Left cardiac atrium (tissue), 4 donors: ENCODE measurements around the gene ERG28. TPM values are rescaled to one million over a fixed set of nuclear protein-coding genes. Genes with fewer than 3 reads are reported as not detected.
"Not testable (repeated sequence)": the region's sequence is repeated elsewhere in the genome, so short reads cannot be mapped to it uniquely, and the experiment has no call there.

Experiments
- ATAC-seq, 2 donors: fragments of 200-7000 bp; cut with Tn5 transposase; one replicate each; pipeline ENCODE4 v1.9.1; 2020; ENCODE audit warnings: mild to moderate bottlenecking in 2 of 2, moderate library complexity in 2 of 2
- DNase-seq: peaks from one replicate; pipeline ENCODE4 v3.0.0-alpha.2; 2020
- intact Hi-C, 2 donors: fragments of 100-400 bp; cut with DNase I; formaldehyde crosslinking; loops; one replicate each; pipeline versions ENCODE4 v1.14.1 to v1.15.1; 2022 to 2023
- total RNA-seq, 2 donors: library from RNA; stranded (reverse); fragmentation: NEBNext Ultra II Directional; extraction: Animal tissue kit (Norgen Biotek cat#: 25700); gene quantifications; one replicate each; pipeline ENCODE4 v1.2.1, GENCODE V29; 2021
- donor health status: DM: no; HTN: yes; CAD: no.
- donor health status: DM: no; HTN: yes; CAD: no; lungs with severe emphysema.
- donor health status: DM: yes; HTN: yes; CAD: no.
- donor health status: Dilated cardiomyopathy.

ERG28 gene
- total RNA-seq, 2 donors from 2014 or later: 8.8 to 9.0 TPM

GRCh38 chr14:75602503-75602902 is 58.2 kb downstream of the ERG28 start:
- intact Hi-C loops: no loop called here
- no peak for DNase-seq
- ATAC-seq: no peak

- ATAC-seq, DNase-seq, intact Hi-C loops: not testable (repeated sequence)
These were observed 59.6 kb downstream of the ERG28 start for GRCh38 chr14:75601061-75601460.

- intact Hi-C loops, DNase-seq, ATAC-seq: not testable (repeated sequence)
These were observed 60.6 kb downstream of the ERG28 start for GRCh38 chr14:75600100-75600499.

Other genes starting within 250 kb of the ERG28 start
- gene JDP2, start 232.9 kb downstream of the ERG28 start, total RNA-seq: 10 to 100 TPM; 30.5 to 32.7 TPM
- 1 to 10 TPM; 1.8 to 2.3 TPM for gene BATF, start 138.4 kb downstream of the ERG28 start, total RNA-seq
- gene FLVCR2, start 82.3 kb downstream of the ERG28 start, total RNA-seq: 1 to 10 TPM; 1.8 TPM
- 10 to 100 TPM; 18.1 to 21.1 TPM for gene TTLL5, start 370 bp upstream of the ERG28 start, total RNA-seq